Kidney epithelial cell (primary cell): ENCODE measurements around the gene TRUB2. TPM values are rescaled to one million over a fixed set of nuclear protein-coding genes. Genes with fewer than 3 reads are reported as not detected.

ENCODE experiments used
- DNase-seq: peaks from one replicate; pipeline ENCODE4 v3.0.0-alpha.2; 2010; ENCODE audit warnings: low read depth
- H3K27me3 ChIP-seq: 2 replicates; pipeline ENCODE4 v1.6.0; 2011; ENCODE audit warnings: low read length; ENCODE audit not compliant: control insufficient read depth, insufficient read depth
- H3K36me3 ChIP-seq: 2 replicates; pipeline ENCODE4 v1.5.1; 2011; ENCODE audit warnings: low read length; ENCODE audit not compliant: control insufficient read depth, insufficient read depth
- H3K4me3 ChIP-seq: 2 replicates; pipeline ENCODE4 v1.5.1; 2011; ENCODE audit warnings: low read depth, mild to moderate bottlenecking, control low read depth, low read length
- total RNA-seq: library from RNA; depleted of rRNA; stranded (reverse); fragments of >200 nt; gene quantifications from 2 replicates; pipeline ENCODE4 v1.2.3, GENCODE V29; 2015
- TF ChIP-seq, protein P1 (sequence below): IDR thresholded peaks from 2 replicates; pipeline ENCODE4 v1.5.1; 2011; ENCODE audit warnings: mild to moderate bottlenecking, moderate library complexity, low read length, control low read depth, inconsistent platforms; ENCODE audit not compliant: insufficient read depth, poor library complexity, severe bottlenecking

The TRUB2 gene
- total RNA-seq, 1 donor from 2014 or later: 24.4 TPM

DNA sequence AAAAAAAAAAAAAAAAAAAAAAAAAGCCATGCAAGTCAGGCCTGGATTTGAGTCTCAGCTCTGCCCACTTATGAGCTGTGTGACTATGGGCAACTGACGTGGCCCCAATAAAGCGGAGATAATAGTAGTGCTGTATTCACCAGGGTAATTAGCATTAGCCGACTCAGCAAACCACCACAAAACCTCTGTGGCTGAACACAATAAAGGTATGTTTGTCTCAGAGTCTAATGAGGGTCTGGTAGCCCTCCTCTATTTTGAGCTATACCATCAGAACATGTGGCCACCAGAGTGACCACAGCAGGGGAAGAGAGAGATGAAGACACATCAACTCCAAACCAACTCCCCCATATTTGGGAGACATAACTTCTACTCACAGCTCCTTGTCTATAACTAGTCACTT, 30.2 kb downstream of the TRUB2 start:
- Histone ChIP-seq H3K27me3 (no peaks in the 10 kb centered on the region), H3K36me3 (no peaks in the 10 kb centered on the region), H3K4me3 (no peak overlapping the region)
- no peak for DNase-seq
- TF ChIP-seq, protein P1, sequence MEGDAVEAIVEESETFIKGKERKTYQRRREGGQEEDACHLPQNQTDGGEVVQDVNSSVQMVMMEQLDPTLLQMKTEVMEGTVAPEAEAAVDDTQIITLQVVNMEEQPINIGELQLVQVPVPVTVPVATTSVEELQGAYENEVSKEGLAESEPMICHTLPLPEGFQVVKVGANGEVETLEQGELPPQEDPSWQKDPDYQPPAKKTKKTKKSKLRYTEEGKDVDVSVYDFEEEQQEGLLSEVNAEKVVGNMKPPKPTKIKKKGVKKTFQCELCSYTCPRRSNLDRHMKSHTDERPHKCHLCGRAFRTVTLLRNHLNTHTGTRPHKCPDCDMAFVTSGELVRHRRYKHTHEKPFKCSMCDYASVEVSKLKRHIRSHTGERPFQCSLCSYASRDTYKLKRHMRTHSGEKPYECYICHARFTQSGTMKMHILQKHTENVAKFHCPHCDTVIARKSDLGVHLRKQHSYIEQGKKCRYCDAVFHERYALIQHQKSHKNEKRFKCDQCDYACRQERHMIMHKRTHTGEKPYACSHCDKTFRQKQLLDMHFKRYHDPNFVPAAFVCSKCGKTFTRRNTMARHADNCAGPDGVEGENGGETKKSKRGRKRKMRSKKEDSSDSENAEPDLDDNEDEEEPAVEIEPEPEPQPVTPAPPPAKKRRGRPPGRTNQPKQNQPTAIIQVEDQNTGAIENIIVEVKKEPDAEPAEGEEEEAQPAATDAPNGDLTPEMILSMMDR: no peak

- TF ChIP-seq, protein P1: no peak
- no peaks in the 10 kb centered on the region for H3K27me3 ChIP-seq
- no peaks in the 10 kb centered on the region for H3K36me3 ChIP-seq
- no peak for DNase-seq
- no peak overlapping the region for H3K4me3 ChIP-seq
These were observed 33.8 kb downstream of the TRUB2 start for GRCh38 chr9:128288273-128289004.

GRCh38 chr9:128286440-128286839, 35.8 kb downstream of the TRUB2 start:
- no peaks in the 10 kb centered on the region for H3K27me3 ChIP-seq
- TF ChIP-seq, protein P1: no peak
- H3K4me3 ChIP-seq: no peak overlapping the region
- no peak for DNase-seq
- H3K36me3 ChIP-seq: no peaks in the 10 kb centered on the region

GRCh38 chr9:128285033-128285784, 37.0 kb downstream of the TRUB2 start:
- Histone ChIP-seq H3K4me3 (no peak overlapping the region), H3K27me3 (no peaks in the 10 kb centered on the region), H3K36me3 (no peaks in the 10 kb centered on the region)
- DNase-seq: no peak
- TF ChIP-seq, protein P1: no peak

GRCh38 chr9:128282500-128282899, 39.7 kb downstream of the TRUB2 start:
- TF ChIP-seq, protein P1: no peak
- Histone ChIP-seq H3K27me3 (no peaks in the 10 kb centered on the region), H3K36me3 (no peaks in the 10 kb centered on the region), H3K4me3 (no peak overlapping the region)
- no peak for DNase-seq
